Measurements from ENCODE around the gene DIPK1A. TPM values are rescaled to one million over a fixed set of nuclear protein-coding genes. Genes with fewer than 3 reads are reported as not detected.
A peak's percentile ranks its signal among the peaks of the same experiment; 100 is the strongest.

DIPK1A gene
- polyA plus RNA-seq, 2 of the 4 experiments (the other 2 are of a cell fraction), result 12.4 to 21.1 TPM

DNA sequence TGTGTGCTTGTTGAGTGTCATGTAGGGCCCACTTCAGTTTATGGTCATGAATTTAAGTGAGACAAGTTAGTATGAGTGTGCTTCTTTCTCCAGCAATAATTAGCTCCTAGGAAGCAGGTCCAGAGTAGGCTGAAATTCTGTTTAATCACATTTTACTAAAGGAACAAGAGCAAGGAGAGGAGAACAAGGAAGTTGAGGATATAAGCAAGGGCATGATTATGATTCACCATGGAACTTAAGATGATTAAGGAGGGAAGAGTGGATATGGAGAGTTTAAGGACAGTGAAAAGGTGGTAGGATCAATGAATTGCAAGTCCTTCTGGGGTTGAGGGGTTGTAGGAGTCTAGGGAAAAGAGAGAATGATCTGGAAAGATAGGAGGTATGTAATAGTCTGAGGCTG, 3.1 kb upstream of the DIPK1A start:
- ChIA-PET CTCF (interaction anchor here (0.5 to 8.8 kb wide), 5 partner anchors 11 to 186 kb away, joined by 3 to 130 read pairs (median 4); no protein-coding TSS in a partner anchor), POLR2A (no interaction called here)
- TF ChIP-seq CBX8 (IDR thresholded peaks at IDR 0.05) (no peak), TFCP2L1 (CRISPR knock-in tag; IDR thresholded peaks at IDR 0.05) (no peak), HDAC2 (IDR thresholded peaks at IDR 0.05) (no peak), RCOR1 (IDR thresholded peaks at IDR 0.05; ENCODE audit: low read depth, low read length) (no peak), HEYL (CRISPR knock-in tag; IDR thresholded peaks at IDR 0.05) (no peak)
- Histone ChIP-seq H3K27ac (no peak overlapping the region), H3K9me3 (no peaks in the 10 kb centered on the region), H3K4me3 (no peak overlapping the region), H3K4me2 (no peak overlapping the region), H3K4me1 (peaks cover 16% of the 10 kb centered on the region)
- DNase-seq (ENCODE audit: low read depth in 1 of 2, low spot score in 1 of 2) (no peak), FAIRE-seq (no peak), ATAC-seq (no peak)

DNA sequence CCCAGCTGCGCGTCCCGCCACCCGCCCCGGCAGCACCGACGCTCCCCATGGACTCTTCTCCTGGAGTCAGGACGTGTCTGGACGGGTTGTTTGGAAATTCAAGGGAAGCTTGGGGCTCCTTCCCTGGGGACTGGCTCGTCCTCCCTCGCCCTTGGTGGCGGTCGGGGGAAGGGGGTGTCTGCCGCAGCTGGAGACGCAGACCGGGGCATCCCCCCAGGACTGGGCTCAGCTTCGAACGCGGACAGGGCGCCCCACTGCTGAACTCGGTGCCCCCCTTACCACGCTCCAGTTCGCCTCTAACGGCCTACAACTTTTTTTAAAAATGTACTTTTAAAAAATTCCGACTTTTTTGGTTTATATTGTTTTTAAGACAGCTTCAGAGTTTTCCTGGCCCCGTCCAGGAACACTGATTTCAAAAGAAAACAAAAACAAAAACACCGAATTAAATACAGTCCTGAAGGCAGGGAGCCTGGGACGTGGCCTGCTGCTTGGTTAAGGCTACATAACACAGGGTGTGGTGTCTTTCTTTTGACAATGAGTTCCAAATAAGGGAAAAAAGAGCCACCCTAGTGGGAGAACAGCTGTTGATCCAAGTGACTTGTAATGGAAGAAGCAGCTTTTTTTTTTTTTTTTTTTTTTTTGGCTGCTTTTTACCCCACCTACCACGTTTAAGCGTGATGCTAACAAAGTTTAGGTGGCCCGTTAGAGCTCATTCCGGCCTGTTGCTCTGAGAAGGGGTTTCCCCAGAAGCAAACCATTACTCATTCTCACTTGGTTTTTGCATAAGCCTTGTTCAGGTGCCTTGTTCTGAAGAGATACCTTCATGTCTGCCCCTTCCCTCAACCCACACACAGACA, 862 bp upstream of the DIPK1A start:
- Histone ChIP-seq H3K27ac (peak overlapping the region; percentile 98 to 99), H3K4me1 (peaks cover 29% of the 10 kb centered on the region), H3K4me2 (peak overlapping the region; percentile 88), H3K9me3 (no peaks in the 10 kb centered on the region), H3K4me3 (peak overlapping the region; percentile 97)
- peak; percentile 21 to 45; a peak in 5 of 6 replicates for ATAC-seq
- POLR2A ChIA-PET, result interaction anchor here (0.6 to 2.7 kb wide), 9 partner anchors 9 to 918 kb away, joined by 3 to 13 read pairs (median 6); partner anchors contain the start of genes MTF2 and RPL5
- WGBS (ENCODE audit: missing lambda C conversion rate), result 6% methylated on average over 31 of the region's 32 CpGs
- TF ChIP-seq, protein P1, sequence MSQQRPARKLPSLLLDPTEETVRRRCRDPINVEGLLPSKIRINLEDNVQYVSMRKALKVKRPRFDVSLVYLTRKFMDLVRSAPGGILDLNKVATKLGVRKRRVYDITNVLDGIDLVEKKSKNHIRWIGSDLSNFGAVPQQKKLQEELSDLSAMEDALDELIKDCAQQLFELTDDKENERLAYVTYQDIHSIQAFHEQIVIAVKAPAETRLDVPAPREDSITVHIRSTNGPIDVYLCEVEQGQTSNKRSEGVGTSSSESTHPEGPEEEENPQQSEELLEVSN (IDR thresholded peaks at IDR 0.05; ENCODE audit: borderline replicate concordance, low read depth), result no peak
- TF ChIP-seq, protein P2, sequence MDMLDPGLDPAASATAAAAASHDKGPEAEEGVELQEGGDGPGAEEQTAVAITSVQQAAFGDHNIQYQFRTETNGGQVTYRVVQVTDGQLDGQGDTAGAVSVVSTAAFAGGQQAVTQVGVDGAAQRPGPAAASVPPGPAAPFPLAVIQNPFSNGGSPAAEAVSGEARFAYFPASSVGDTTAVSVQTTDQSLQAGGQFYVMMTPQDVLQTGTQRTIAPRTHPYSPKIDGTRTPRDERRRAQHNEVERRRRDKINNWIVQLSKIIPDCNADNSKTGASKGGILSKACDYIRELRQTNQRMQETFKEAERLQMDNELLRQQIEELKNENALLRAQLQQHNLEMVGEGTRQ (IDR thresholded peaks at IDR 0.05), result no peak
- no peak for TF ChIP-seq CEBPB (IDR thresholded peaks at IDR 0.05)
- no peak for TF ChIP-seq NPAS2 (CRISPR knock-in tag; IDR thresholded peaks at IDR 0.05; ENCODE audit: borderline replicate concordance)
- CTCF ChIA-PET, result interaction anchor here (0.7 to 8.8 kb wide), 13 partner anchors 14 to 1479 kb away, joined by 3 to 130 read pairs (median 4); no protein-coding TSS in a partner anchor
- FAIRE-seq, result no peak
- peak; percentile 17 to 63 for DNase-seq (ENCODE audit: low read depth in 1 of 2, low spot score in 1 of 2)

DNA sequence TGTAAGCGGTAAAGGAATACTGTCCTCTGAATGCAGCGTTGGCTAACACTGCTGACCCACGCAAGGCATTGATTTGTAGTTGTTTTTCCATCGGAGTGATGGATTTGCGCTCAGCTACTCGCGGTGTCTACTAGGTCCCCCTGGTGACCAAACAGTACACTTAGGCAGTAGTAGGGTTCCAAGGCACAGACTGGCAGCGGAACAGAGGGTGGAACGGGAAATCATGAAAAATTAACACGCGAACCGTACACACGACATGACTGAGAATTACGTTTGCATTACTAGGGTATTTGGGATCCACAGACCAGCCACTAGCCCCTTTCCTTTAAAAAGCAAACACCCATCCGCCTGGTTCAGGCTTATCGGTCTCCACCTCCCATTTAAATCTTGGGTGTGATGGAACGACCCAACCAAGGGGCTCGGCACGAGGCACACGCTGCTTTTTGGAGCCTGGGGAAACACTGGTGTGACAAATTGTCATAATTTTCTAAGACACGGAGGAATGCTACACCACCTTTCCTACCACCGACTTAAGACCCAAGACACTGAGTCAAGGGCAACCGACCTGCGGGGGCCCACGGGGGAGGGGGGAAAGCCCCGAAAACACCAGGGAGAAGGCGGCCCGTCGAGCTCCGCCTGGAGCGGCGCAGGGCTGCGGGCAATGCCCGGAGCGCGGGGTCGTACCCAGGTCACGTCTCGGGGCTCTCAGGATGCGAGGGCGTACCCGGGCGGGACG, 699 bp downstream of the DIPK1A start:
- no peaks in the 10 kb centered on the region for H3K9me3 ChIP-seq
- DNase-seq (ENCODE audit: low read depth in 1 of 2, low spot score in 1 of 2), result peak; percentile 74 to 80
- H3K4me3 ChIP-seq, result peak overlapping the region; percentile 97
- TF ChIP-seq SMC3 (IDR thresholded peaks at IDR 0.05), result peak; percentile 86
- TF ChIP-seq PHF8 (IDR thresholded peaks at IDR 0.05; ENCODE audit: borderline replicate concordance, low read depth), result peak; percentile 29; the same call in 1 of the 2 replicates
- TF ChIP-seq, protein P1 (IDR thresholded peaks at IDR 0.05; ENCODE audit: borderline replicate concordance, low read depth), result peak; percentile 48; the same call in 1 of the 2 replicates
- TF ChIP-seq RAD21 (conservative IDR thresholded peaks at IDR 0.05 in 1 of 2, IDR thresholded peaks at IDR 0.05 in 1 of 2), result peak; percentile 75 to 80
- TF ChIP-seq, protein P3, sequence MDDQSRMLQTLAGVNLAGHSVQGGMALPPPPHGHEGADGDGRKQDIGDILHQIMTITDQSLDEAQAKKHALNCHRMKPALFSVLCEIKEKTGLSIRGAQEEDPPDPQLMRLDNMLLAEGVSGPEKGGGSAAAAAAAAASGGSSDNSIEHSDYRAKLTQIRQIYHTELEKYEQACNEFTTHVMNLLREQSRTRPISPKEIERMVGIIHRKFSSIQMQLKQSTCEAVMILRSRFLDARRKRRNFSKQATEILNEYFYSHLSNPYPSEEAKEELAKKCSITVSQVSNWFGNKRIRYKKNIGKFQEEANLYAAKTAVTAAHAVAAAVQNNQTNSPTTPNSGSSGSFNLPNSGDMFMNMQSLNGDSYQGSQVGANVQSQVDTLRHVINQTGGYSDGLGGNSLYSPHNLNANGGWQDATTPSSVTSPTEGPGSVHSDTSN (IDR thresholded peaks at IDR 0.05), result no peak
- TF ChIP-seq, protein P4, sequence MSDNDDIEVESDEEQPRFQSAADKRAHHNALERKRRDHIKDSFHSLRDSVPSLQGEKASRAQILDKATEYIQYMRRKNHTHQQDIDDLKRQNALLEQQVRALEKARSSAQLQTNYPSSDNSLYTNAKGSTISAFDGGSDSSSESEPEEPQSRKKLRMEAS (IDR thresholded peaks at IDR 0.05), result peak; percentile 57
- TF ChIP-seq, protein P5, sequence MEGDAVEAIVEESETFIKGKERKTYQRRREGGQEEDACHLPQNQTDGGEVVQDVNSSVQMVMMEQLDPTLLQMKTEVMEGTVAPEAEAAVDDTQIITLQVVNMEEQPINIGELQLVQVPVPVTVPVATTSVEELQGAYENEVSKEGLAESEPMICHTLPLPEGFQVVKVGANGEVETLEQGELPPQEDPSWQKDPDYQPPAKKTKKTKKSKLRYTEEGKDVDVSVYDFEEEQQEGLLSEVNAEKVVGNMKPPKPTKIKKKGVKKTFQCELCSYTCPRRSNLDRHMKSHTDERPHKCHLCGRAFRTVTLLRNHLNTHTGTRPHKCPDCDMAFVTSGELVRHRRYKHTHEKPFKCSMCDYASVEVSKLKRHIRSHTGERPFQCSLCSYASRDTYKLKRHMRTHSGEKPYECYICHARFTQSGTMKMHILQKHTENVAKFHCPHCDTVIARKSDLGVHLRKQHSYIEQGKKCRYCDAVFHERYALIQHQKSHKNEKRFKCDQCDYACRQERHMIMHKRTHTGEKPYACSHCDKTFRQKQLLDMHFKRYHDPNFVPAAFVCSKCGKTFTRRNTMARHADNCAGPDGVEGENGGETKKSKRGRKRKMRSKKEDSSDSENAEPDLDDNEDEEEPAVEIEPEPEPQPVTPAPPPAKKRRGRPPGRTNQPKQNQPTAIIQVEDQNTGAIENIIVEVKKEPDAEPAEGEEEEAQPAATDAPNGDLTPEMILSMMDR (IDR thresholded peaks at IDR 0.05), result peak; percentile 57
- no peak for TF ChIP-seq CHD2 (IDR thresholded peaks at IDR 0.05; ENCODE audit: low read length, partially characterized antibody)
- 2% methylated on average over 27 of the region's 44 CpGs for WGBS (ENCODE audit: missing lambda C conversion rate)
- ChIA-PET CTCF (interaction anchor here (0.6 to 8.8 kb wide), 26 partner anchors 8 to 567 kb away, joined by 3 to 130 read pairs (median 4); no protein-coding TSS in a partner anchor), POLR2A (interaction anchor here (0.8 to 2.7 kb wide), 6 partner anchors 10 to 129 kb away, joined by 3 to 13 read pairs (median 6); partner anchors contain the start of genes MTF2 and RPL5)
- peak; percentile 76 to 85 for ATAC-seq
- H3K4me2 ChIP-seq, result peak overlapping the region; percentile 87
- H3K27ac ChIP-seq, result peak overlapping the region; percentile 98 to 99
- peaks cover 30% of the 10 kb centered on the region for H3K4me1 ChIP-seq
- peak; percentile 36 for FAIRE-seq
